HG03175 (cell line): Measurements from ENCODE around the gene TMEM92.
"Not testable (repeated sequence)": the region's sequence is repeated elsewhere in the genome, so short reads cannot be mapped to it uniquely, and the experiment has no call there.

Experiments
- ATAC-seq: cut with Tn5 transposase; IDR thresholded peaks from one replicate; pipeline ENCODE4 v1.9.1; 2021; ENCODE audit warnings: mild to moderate bottlenecking, moderate library complexity; ENCODE audit not compliant: unreplicated experiment

Gene TMEM92

DNA sequence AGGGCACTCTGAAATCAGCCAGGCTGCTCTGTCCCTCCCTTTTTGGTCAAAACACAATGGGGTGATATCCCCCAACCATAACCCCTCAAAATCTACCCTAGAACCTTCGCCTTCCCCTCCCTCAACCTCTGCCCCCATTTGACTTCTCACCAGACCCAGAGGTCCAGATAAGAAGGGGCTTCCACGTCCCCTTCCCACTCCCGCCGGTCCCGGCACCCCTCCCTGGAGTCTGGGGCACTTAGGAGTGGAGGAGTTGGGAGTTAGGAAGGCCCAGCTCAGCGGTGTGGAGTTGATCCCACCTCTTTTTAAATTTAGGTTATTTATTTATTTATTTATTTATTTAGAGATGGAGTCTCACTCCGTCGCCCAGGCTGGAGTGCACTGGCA, 619 bp upstream of the TMEM92 start:
- ATAC-seq = no peak

DNA sequence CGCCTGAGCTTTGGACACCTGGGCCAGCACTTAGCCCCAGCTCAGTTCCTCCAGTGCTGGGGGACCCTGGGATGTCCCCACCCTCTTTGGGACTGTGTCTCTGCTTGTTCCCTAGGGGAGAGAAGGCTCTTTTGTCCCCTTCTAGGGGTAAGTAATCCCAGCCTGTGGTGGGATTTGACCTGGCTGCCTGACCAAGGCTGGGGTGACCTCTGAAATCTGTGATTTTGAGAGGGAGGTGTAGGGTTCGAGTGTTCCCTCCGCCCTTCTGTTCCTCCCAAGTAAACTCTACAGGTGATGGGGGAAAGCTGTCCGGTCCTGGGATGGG, 593 bp downstream of the TMEM92 start:
- no peak for ATAC-seq

GRCh38 chr17:50275279-50275678, 1.0 kb downstream of the TMEM92 start:
- no peak for ATAC-seq

- ATAC-seq = no peak
Observed at GRCh38 chr17:50276588-50277356, 2.5 kb downstream of the TMEM92 start.

DNA sequence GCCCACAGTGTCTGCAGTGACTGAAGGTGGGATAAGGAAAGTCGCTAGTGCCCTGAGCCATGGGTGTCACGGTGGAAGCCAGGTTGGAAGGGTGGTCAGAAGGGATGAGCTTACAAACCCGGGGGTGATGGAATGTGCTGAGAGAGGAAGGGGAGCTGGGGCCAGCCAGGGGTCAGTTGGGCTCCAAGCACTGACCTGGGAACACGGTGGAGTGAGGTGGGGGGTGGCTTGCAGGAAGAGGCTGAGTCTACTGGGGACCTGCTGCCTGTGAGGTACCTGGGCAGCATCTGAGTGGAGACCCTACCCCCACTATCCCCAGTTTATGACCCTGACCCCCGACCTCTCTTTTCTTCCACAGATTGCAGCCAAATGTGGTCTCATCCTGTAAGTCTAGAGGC, 3.1 kb downstream of the TMEM92 start:
- ATAC-seq = no peak

GRCh38 chr17:50278526-50279180, 4.4 kb downstream of the TMEM92 start:
- no peak for ATAC-seq

GRCh38 chr17:50279181-50279526, 4.9 kb downstream of the TMEM92 start:
- ATAC-seq = no peak

- no peak for ATAC-seq
Observed at GRCh38 chr17:50279639-50280038, 5.4 kb downstream of the TMEM92 start.

GRCh38 chr17:50280068-50280467, 5.8 kb downstream of the TMEM92 start:
- no peak for ATAC-seq

GRCh38 chr17:50280801-50281441, 6.7 kb downstream of the TMEM92 start:
- ATAC-seq = no peak

- ATAC-seq = no peak
Observed at GRCh38 chr17:50281739-50282401, 7.6 kb downstream of the TMEM92 start.

DNA sequence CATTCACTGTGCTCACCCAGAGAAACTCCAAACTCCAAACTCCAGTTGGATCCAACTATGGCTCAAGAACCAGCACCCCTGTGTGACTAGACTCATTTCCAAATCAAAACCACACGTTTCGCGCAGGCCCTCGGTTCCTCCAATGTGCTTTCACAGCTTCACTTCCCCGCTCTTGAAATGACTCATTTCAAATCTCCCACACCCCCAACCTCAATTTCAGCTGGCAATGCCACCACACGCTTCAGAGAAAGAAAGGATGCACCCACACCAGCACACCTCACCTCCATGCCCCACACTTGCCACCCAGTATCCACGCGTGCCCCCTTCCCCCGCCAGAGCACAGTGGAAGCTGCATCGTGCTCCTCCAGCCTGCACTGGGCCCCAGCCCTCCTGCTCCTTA, 9.0 kb downstream of the TMEM92 start:
- ATAC-seq = no peak

DNA sequence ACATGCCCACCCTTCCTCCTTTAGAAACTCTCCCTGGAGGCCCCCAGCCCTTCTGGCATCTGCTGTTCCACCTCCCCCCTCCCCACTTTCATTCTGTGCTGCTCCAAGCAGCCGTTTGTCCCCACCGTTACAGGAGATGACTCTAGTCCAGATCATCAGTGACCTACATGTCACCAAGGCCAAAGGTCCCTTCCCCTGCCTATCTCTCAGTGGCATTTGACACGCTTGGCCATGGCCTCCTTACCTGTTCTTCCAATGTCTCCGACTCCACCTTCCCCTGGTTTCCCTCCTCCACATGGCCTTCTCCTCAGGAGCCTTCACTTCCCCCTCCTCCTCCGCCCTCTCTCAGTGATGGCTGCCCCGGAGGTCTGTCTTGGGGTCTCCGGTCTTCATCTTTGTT, 9.4 kb downstream of the TMEM92 start:
- no peak for ATAC-seq

DNA sequence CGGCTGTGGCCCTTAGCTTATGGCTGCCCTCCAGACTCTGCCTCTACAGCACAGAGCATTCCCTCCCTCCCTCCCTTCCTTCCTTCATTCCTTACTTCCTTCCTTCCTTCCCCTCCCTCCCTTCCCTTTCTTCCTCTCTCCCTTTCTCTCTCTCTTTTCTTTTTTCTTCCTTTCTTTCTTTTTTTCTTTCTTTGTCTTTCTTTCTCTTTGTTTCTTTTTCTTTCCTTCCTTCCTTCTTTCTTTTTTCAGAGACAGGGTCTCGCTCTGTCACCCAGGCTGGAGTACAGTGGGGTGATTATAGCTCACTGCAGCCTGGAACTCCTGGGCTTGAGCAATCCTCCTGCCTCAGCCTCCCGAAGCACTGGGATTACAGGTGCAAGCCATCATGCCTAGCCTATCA, 11.7 kb downstream of the TMEM92 start:
- no peak for ATAC-seq

DNA sequence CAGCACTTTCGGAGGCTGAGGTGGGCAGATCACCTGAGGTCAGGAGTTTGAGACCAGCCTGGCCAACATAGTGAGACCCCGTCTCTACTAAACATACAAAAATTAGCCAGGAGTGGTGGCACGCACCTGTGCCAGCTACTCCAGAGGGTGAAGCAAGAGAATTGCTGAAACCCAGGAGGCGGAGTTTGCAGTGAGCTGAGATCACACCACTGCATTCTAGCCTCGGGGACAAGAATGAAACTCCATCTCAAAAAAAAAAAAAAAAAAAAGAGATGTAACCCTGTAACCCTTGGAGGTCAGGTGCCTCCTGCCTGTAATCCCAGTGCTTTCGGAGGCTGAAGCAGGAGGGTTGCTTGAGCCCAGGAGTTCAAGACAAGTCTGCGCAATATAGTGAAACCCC, 13.0 kb downstream of the TMEM92 start:
- ATAC-seq = not testable (repeated sequence)

GRCh38 chr17:50288306-50288705, 14.0 kb downstream of the TMEM92 start:
- ATAC-seq = no peak

- ATAC-seq = no peak
Observed at GRCh38 chr17:50289278-50289677, 15.0 kb downstream of the TMEM92 start.

DNA sequence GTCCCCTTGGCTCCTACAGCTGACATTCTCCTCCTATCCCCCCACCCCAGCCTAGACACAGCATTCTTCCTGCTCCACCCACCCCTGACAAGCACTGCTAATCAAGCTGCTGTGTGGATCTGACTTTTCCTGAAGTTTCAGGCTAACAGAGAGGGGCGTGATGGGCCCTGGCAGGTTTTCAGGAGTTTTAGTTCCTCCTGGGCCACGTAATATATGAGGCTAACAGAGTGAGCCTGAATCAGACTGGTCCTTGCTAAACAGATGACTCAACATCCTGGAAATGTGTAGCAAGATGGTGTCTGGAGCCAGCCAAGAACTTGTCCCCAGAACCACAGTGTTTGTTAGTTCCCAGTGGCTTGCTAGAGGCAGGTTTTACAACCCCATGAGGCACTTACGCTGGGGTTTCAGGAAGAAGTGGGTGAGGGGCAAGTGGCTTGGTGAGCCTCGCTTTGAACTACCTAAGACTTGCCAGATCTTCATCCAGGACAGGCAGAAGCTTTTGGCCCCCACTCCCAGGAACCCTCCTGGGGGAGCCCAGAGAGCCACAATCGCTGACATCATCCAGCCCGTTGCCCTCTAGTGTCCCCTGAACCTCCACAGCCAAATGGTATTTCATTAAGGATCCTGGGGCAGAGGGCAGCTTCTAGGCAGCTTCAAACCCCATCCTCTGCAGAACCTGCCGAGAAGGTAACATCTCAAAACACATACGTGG, 15.9 kb downstream of the TMEM92 start:
- ATAC-seq = no peak

DNA sequence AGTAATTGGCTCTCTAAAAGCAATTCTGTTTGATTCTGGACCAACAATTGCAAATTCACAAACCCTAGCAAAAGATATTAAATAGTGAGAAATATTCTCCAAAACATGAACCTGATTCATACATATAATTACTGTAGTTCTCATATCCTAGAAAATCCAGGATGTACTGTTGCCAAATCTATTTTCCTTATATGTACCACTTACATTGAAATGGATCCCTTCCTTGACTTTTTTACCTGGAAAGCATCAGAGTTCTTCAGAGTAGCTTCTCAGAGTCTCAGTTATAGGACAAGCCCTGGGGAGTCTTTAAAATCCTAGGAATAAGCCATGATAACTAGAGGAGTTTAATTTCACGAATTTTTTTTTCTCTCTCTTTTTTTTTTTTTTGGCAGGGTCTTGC, 16.7 kb downstream of the TMEM92 start:
- ATAC-seq = no peak

- ATAC-seq = no peak
Observed at GRCh38 chr17:50292465-50292864, 18.2 kb downstream of the TMEM92 start.

GRCh38 chr17:50295021-50295420, 20.8 kb downstream of the TMEM92 start:
- ATAC-seq = no peak
